Left lobe of liver (tissue), 2 donors: ENCODE measurements around the gene TFEB. TPM values are rescaled to one million over a fixed set of nuclear protein-coding genes. Genes with fewer than 3 reads are reported as not detected.

Experiments
- ATAC-seq: fragments of 200-7000 bp; cut with Tn5 transposase; one replicate; pipeline ENCODE4 v1.9.1; 2020; ENCODE audit warnings: mild to moderate bottlenecking, moderate library complexity
- DNase-seq: peaks from one replicate; pipeline ENCODE4 v3.0.0-alpha.2; 2020; ENCODE audit warnings: low spot score
- total RNA-seq: library from RNA; stranded (reverse); gene quantifications from one replicate; pipeline ENCODE4 v1.2.1, GENCODE V29; 2021
- donor health status: DM: no; HTN: no; CAD: no; lungs with moderate emphysema.
- donor health status: DM: no; HTN: yes; CAD: no.

TFEB gene
- total RNA-seq, 1 donor from 2014 or later: 8.9 TPM

DNA sequence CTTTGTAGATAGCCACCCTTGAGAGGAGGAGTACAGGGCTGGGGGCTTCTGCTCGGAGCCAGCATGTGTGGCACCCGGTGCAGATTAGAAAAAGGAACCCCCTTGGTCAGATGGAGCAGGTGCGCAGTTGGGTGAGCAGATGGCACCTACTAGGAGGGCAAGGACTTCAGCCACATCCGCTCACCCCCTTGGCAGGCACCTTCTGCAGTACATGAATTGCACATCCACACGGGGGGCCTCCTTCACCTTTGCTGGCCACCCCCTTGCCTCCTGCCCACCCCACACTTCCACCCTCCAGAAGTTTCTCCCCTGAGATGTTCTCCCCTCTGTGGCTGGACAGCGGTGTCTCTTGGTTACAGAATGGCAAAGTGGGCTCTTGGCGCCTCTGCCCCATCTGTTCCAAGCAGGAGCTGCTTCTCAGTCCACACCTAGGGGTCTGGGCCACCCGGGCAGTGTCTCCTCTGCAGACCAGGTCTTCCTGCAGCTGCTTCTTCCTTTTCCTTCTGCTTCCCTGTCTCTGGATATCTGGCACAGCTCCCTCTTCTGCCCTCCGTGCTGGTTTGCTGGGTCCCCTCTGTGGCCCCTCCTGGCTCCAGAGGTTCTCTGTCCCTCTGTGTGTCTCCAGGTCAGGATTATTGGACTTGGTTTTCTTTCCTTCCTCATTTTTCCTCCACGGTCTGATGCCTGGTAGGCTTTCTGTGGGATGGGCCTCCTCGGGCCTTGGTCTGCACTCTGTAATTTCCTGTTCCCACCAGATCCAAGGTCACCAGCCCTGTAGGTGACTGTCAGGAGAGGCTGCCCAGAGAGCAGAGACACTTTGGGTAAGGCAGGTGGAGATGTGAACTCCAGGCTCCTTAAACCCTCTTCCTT lies 93.1 kb downstream of the TFEB start:
- ATAC-seq (no peak), DNase-seq (no peak)

DNA sequence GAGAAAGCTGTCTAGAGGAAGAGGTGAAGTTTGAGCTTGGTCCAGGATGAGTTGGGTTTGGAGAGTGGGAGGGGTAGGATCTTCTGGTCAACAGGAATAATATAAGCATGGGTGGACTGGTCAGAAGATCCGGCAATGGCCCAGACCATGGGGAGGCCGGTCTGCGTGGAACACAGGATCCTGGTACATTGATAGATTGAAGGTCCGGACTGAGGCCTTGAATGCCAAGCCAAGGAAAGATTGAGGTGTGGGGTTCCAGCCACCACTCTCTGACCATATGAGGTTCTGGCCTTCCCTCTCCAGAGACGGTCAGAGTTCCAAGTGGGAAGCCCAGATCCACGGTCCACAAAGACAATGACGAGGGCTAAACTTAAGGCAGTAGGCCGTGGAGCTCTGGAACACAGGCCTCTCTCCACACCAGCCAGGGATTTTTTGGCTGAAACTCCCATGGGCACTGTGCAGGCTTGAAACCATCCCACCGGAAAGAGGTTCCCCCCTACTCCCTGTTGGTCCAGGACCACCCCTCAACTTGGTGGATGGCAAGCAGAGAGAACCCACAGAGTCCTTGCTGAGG lies 94.0 kb downstream of the TFEB start:
- DNase-seq (no peak), ATAC-seq (no peak)

DNA sequence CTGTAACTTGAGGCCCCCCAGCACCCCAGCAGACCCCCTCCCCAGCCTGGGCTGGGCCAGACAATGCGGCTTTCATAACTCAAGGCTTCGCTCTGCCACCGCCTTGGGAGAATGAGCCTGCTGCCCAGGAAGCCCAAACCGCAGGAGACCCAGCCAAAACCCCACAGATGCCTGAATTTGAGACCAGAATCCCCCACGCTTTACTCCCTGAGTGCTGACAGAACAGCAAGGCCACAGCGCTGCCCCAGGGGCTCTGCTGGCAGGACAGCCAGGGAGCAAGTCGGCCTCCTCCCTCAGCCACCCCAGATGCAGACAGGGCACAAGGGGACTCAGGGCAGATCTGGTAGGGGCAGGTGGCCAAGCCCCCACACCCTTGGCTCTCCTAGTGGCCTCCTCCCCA lies 95.0 kb downstream of the TFEB start:
- ATAC-seq (no peak), DNase-seq (no peak)

DNA sequence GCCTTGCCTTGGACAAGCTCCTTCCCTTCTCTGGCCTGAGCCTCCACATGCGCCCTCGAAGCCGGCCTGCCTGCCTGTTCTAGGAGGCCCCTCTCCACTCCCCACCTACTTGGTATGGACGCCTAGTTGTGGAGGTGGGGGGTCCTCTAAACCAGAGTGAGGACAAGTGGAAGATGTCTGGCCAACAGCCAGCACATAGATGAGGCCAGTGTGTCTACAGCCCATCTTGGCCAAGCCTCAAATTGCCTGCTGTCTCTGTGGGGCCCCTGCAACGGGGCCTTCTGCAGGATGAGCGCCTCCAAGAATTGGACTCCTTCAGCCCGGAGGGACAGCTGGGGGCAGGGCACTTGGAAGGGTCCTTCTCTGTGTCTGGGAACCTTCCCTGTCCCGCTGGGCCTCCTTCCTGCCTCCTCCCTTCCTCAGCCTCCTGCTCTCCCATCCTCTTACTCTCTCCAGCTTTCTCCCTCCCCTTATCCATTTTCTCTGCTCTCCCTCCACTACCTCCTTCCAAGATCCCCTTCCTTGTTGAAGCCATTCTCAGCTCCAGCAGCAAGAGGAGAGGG lies 95.5 kb downstream of the TFEB start:
- DNase-seq: no peak
- no peak for ATAC-seq

DNA sequence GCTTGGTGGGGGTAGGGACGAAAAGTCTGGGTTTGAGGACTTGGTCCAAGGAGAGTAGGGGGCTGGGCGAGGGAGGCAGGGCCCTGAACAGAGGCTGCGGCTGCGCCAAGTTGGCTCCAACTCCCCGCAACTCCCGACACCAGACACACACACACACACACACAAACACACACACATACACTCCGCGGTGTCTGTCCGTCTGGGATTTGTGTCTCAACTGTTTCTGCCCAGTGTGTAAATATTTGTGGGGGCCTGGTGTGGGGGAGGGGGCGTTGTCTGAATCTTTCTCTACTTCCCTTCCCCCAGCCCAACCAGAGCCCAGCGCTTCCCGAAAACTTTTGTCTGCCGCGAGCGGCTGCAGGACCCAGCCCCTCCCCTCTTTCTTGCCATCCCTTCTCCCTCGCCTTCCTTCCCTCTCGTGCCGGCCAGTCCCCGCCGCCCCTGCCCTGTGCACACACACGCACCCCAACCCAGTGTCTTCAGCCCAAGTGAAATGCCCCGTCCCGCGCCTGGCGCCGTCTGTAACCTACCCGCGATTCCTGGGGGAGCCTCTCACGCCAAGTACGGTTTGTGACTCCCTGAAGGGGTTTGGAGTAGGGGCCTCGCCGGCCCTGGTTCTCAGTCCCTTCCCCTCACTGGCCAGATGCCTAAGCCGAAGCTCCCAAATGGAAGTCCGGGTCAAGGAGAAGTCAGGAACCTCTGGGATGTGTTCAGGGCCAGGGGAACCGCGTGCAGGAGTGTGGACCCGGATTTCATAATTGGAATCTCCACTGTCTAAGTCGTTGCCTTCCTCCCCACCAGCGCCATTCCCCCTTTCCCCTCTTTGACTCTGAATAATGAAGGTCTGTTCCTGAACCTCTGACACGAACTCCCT lies 96.2 kb downstream of the TFEB start:
- no peak for DNase-seq
- ATAC-seq: peak; percentile 26

DNA sequence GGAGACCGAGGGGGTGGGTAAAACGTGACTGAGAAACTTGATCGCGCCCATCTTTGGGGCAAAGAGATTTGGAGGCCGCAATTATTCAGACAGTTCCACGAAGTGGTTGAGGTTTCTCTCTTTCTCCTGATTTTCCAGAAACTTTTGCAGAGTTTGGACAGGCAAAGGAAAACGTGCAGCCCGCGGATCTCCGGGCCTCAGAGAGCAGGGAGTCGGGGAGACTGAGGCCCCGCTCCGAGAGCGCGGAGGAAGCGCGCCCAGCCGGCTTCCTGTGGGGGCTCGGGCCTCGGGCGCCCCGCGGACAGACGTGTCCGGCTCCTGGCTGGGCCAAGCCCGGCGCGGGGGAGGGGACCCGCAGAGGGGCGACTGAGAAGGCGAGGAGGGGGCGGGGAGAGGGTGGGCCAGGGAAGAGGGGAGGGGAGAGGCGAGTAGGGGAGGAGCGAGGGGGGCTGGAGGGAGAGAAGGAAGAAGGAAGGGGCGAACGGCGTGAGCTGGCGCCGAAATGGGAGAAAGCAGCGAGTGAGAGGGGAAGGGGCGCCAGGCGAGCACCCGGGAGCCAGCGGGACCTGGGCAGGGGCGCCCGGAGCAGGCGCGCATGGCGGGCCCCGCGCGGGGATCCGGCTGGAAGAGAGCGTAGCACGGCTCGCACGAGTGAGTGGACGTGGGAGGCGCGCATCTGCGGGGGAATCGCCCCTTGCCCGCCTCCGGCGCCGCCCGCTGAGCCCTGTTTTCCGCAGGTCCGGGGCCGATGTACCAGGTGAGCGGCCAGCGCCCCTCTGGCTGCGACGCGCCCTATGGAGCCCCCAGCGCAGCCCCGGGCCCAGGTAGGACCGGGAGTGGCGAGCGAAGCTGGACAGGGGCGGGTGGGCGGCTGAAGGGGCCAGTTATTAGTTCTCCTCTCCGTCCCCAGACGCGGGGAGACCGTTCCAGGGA lies 97.1 kb downstream of the TFEB start, which contains the start of gene MDFI:
Gene MDFI, plus strand, starts transcription at position 467 of the 933 bp plus-strand sequence. Its CDS starts 282 bp downstream, at position 749.
- ATAC-seq (peak; percentile 6), DNase-seq (no peak)

GRCh38 chr6:41637194-41638001 lies 98.0 kb downstream of the TFEB start:
- ATAC-seq (peak; percentile 51), DNase-seq (no peak)

GRCh38 chr6:41636833-41637193 lies 98.6 kb downstream of the TFEB start:
- ATAC-seq: peak; percentile 58

GRCh38 chr6:41635365-41635764 lies 100.0 kb downstream of the TFEB start:
- DNase-seq (no peak), ATAC-seq (no peak)

More at GRCh38 chr6:41636833-41637193, 98.6 kb downstream of the TFEB start:
- DNase-seq: no peak

DNA sequence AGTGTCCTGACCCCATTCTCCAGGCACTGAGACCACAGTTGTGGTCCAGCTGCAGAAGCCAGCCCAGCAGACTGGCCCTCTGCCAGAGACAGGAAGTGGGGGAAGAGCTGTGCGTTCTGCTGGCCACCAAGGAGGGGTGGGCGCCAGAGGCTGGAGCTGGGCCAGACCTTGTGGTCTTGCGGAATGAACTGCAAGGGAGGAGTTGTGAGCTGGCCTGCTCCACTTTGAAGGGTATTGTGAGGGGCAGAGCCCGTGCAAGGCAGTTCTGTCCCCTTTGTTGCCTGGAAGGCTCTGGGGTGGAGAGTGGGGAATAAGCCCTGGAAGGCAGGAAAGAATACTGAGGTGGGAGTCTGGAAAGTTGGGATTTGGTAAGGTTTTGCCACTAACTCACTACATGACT lies 100.8 kb downstream of the TFEB start:
- DNase-seq (no peak), ATAC-seq (no peak)

Other genes with a start within 250 kb of the TFEB start
- gene FOXP4, start 189.2 kb downstream of the TFEB start, total RNA-seq: 24.6 TPM
- gene MDFI, start 97.1 kb downstream of the TFEB start, total RNA-seq: not detected
- 0.63 TPM for gene PGC, start 11.8 kb upstream of the TFEB start, total RNA-seq
- gene FRS3, start 44.3 kb upstream of the TFEB start, total RNA-seq: 4.4 TPM
- gene PRICKLE4, start 45.2 kb upstream of the TFEB start, total RNA-seq: 7.3 TPM
- gene TOMM6, start 52.1 kb upstream of the TFEB start, total RNA-seq: 72.3 TPM
- 1.9 TPM for gene USP49, start 159.8 kb upstream of the TFEB start, total RNA-seq
- gene MED20, start 185.5 kb upstream of the TFEB start, total RNA-seq: 9.4 TPM
- 5.3 TPM for gene BYSL, start 185.9 kb upstream of the TFEB start, total RNA-seq
- 14.7 TPM for gene CCND3, start 206.2 kb upstream of the TFEB start, total RNA-seq